Upper lobe of right lung (tissue), 1 donor: ENCODE measurements around the gene ZBTB38. TPM values are rescaled to one million over a fixed set of nuclear protein-coding genes. Genes with fewer than 3 reads are reported as not detected.

Experiments used
- ATAC-seq: fragments of 200-7000 bp; cut with Tn5 transposase; one replicate; pipeline ENCODE4 v1.9.1; 2020; ENCODE audit warnings: mild to moderate bottlenecking, moderate library complexity
- DNase-seq: peaks from one replicate; pipeline ENCODE4 v3.0.0-alpha.2; 2020
- H3K27ac ChIP-seq: fragments of 200-600 bp; one replicate; pipeline ENCODE4 v1.8.0; 2022
- H3K27me3 ChIP-seq: fragments of 200-600 bp; one replicate; pipeline ENCODE4 v1.8.0; 2022; ENCODE audit warnings: mild to moderate bottlenecking
- H3K36me3 ChIP-seq: fragments of 200-600 bp; one replicate; pipeline ENCODE4 v1.8.0; 2022
- H3K4me1 ChIP-seq: fragments of 200-600 bp; one replicate; pipeline ENCODE4 v1.8.0; 2022
- H3K4me3 ChIP-seq: fragments of 200-600 bp; one replicate; pipeline ENCODE4 v1.8.0; 2022; ENCODE audit warnings: mild to moderate bottlenecking
- H3K9me3 ChIP-seq: fragments of 200-600 bp; one replicate; pipeline ENCODE4 v1.8.0; 2022
- intact Hi-C: fragments of 100-400 bp; cut with DNase I; formaldehyde crosslinking; loops from one replicate; pipeline ENCODE4 v1.11.0; 2022
- total RNA-seq: library from RNA; stranded (reverse); fragmentation: NEBNext Ultra II Directional; extraction: Animal tissue kit (Norgen Biotek cat#: 25700); gene quantifications from one replicate; pipeline ENCODE4 v1.2.1, GENCODE V29; 2021
- TF ChIP-seq, protein P1 (sequence below): fragments of 200-600 bp; IDR thresholded peaks from one replicate; pipeline ENCODE4 v1.8.0; 2022; ENCODE audit warnings: antibody characterized with exemption
- donor health status: DM: no; HTN: yes; CAD: no; lungs with severe emphysema.

Gene ZBTB38
- total RNA-seq, 1 donor from 2014 or later = 118 TPM

DNA sequence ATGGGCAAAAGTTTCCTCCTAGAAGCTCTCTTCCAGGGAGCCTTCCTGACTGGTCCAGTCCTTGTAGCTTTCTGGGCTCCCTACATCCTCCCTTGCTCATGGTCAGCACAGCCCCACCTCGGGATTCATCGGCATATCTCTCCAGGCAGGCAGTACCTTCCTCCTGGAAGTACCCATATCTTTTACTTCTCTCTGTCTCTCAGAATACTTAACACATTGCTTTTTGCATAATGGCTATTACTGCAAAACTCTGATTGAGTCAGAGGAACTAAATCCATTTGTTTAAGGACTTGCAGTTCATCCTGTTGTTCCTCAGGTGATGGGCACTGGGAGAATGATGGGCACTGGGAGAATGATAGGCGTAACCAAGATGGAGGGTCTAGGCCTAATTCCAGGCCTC, 13.8 kb upstream of the ZBTB38 start:
- Histone ChIP-seq H3K36me3 (no peaks in the 10 kb centered on the region), H3K27me3 (no peaks in the 10 kb centered on the region)
- DNase-seq = no peak

DNA sequence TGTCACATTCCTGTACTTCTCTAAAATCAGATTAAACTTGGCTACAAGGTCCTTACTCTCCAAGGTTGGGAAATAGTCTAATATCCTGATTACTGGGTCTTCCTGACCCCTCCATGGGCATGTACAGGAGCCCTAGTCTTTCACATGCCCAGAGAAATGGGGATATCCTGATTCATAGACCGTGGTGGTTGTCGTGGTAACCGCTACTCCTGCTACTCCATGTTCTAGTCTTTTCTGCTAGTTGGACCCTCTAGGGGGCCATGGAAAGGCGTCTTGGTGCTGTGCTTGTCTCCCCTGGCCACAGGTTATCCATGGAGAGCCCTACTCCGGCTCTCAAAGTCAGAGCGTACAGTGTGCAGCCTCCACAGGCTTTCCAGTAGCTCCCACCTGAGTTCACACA, 13.1 kb upstream of the ZBTB38 start:
- Histone ChIP-seq H3K27me3 (no peaks in the 10 kb centered on the region), H3K36me3 (no peaks in the 10 kb centered on the region), H3K9me3 (no peaks in the 10 kb centered on the region), H3K4me3 (no peak overlapping the region), H3K27ac (no peak overlapping the region), H3K4me1 (no peaks in the 10 kb centered on the region)
- no peak for DNase-seq
- intact Hi-C loops = loop anchor here (5.0 kb wide), 1 partner anchor 102 kb away; no protein-coding TSS in a partner anchor
- TF ChIP-seq, protein P1, sequence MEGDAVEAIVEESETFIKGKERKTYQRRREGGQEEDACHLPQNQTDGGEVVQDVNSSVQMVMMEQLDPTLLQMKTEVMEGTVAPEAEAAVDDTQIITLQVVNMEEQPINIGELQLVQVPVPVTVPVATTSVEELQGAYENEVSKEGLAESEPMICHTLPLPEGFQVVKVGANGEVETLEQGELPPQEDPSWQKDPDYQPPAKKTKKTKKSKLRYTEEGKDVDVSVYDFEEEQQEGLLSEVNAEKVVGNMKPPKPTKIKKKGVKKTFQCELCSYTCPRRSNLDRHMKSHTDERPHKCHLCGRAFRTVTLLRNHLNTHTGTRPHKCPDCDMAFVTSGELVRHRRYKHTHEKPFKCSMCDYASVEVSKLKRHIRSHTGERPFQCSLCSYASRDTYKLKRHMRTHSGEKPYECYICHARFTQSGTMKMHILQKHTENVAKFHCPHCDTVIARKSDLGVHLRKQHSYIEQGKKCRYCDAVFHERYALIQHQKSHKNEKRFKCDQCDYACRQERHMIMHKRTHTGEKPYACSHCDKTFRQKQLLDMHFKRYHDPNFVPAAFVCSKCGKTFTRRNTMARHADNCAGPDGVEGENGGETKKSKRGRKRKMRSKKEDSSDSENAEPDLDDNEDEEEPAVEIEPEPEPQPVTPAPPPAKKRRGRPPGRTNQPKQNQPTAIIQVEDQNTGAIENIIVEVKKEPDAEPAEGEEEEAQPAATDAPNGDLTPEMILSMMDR = no peak
- ATAC-seq = no peak

More for the DNA sequence above, 13.8 kb upstream of the ZBTB38 start:
- H3K9me3 ChIP-seq = no peaks in the 10 kb centered on the region
- H3K4me1 ChIP-seq = no peaks in the 10 kb centered on the region
- no peak overlapping the region for H3K27ac ChIP-seq
- no peak overlapping the region for H3K4me3 ChIP-seq
- TF ChIP-seq, protein P1 = no peak
- ATAC-seq = no peak
- intact Hi-C loops = no loop called here

DNA sequence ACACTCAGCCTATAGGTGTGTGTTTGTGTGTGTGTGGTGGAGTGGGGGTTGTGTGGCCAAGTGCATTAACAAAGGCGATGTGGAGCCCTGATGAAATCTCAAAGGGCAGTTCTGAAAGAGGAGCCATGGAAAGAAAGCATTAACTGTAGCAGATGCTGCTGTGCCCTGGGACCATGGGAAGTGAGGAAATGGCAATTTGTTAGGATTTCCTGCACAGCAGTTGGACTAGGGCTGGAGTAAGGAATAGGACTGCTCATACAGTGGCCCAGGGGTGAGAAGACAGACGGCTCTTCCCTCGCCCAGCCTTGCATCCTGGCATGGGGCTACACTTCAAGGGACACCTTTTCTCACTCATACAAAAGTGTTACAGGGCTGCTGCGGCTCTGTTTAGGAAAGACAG, 12.3 kb upstream of the ZBTB38 start:
- H3K27ac ChIP-seq = no peak overlapping the region
- H3K4me3 ChIP-seq = no peak overlapping the region
- no peaks in the 10 kb centered on the region for H3K27me3 ChIP-seq
- H3K4me1 ChIP-seq = peaks cover 4% of the 10 kb centered on the region
- no peaks in the 10 kb centered on the region for H3K36me3 ChIP-seq
- ATAC-seq = no peak
- TF ChIP-seq, protein P1 = no peak
- H3K9me3 ChIP-seq = no peaks in the 10 kb centered on the region
- intact Hi-C loops = loop anchor here (5.0 kb wide), 1 partner anchor 101 kb away; no protein-coding TSS in a partner anchor
- DNase-seq = no peak

DNA sequence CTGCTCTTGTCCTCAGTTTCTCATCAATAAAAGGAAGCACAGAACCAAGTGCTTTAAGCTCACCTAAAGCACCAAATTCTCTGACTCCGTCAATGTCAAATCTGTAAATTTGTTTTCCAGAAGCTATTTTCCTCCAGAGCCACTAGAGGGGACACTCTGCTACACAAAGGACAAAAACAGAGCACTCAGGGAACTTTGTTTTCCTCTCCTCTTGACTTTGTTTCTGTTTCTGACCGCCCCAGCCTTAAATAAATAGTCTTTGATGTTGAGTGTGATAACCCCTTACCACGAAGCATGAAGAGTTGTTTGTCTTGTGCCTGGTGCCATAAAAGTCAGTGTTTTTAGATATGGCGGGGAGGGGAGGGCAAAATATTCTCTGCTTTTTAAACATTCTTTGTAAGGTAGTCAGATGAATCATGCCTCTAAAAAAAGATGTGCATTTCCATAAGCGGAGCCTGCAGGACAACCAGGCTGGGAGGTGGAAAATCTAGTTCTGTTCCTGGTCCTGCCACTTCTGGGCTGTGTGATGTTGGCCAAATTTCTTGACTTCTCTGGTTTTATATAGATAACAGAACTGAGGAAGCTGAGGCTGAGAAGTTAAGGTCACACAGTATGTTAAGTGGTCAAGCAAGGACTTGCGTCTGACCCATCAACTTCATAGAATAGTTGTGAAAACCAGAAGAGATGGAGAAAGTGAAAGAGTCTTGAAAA, 7.3 kb upstream of the ZBTB38 start:
- intact Hi-C loops = no loop called here
- Histone ChIP-seq H3K4me1 (peaks cover 16% of the 10 kb centered on the region), H3K36me3 (no peaks in the 10 kb centered on the region), H3K27ac (peak overlapping the region; percentile 45), H3K27me3 (no peaks in the 10 kb centered on the region), H3K9me3 (no peaks in the 10 kb centered on the region), H3K4me3 (peak overlapping the region; percentile 12)
- ATAC-seq (peak; percentile 95), DNase-seq (no peak)
- TF ChIP-seq, protein P1 = peak; percentile 82

DNA sequence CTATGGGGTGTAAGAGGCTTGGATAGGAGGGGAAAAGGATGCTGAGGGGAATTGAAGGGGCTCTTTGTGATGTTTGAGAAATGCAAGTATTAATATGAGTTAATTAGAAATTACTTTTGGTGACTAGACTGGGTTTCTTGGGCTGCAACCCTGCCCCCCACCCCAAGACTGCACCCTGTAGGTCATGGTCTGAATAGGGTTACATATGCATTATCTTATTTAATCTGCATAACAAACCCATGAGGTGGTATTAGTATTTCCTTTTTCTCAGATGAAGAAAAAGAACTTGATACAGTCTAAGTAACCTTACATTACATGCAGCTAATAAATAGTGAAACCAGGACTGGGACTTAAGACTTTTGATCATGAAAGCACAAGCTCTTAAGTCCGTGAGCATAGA, 5.6 kb upstream of the ZBTB38 start:
- H3K4me3 ChIP-seq = no peak overlapping the region
- peaks cover 33% of the 10 kb centered on the region for H3K4me1 ChIP-seq
- DNase-seq = no peak
- H3K9me3 ChIP-seq = no peaks in the 10 kb centered on the region
- no peak for ATAC-seq
- TF ChIP-seq, protein P1 = no peak
- H3K27ac ChIP-seq = no peak overlapping the region
- H3K27me3 ChIP-seq = no peaks in the 10 kb centered on the region
- intact Hi-C loops = no loop called here
- no peaks in the 10 kb centered on the region for H3K36me3 ChIP-seq
